Stimulated activated CD8-positive, alpha-beta memory T cell treated with anti-CD3 and anti-CD28 coated beads, Interleukin-12 subunit alpha, Interleukin-12 subunit beta, amount 100 ng/mL, for 4 hours (primary cell): Measurements from ENCODE around the gene LCK.
A peak's percentile ranks its signal among the peaks of the same experiment; 100 is the strongest.

Experiments used
- DNase-seq: peaks from one replicate; pipeline ENCODE4 v3.0.0-alpha.2; 2020; ENCODE audit warnings: low read depth

Gene LCK

DNA sequence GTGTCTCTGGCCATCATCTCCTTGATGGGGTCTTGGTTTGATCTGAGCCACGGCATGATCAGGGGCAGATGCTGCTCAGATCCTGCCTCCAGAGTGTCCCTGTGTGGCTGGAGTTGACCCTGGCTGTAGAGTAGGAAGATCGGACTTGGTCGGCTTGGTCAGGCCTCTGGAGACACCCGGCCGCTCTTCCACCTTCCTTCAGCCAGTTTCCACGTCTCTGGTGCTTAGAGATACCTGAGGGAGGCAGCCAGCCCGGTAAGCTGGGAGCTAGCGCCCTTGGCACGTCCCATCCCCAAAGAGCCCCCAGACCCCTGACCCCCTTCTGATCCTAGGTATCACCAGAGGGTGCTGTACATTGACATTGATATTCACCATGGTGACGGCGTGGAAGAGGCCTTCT, 76.1 kb downstream of the LCK start:
- no peak for DNase-seq

- no peak for DNase-seq
Measured at GRCh38 chr1:32329931-32330466, 78.9 kb downstream of the LCK start.

- DNase-seq: no peak
Measured at GRCh38 chr1:32330558-32331151, 79.6 kb downstream of the LCK start.

GRCh38 chr1:32331549-32331948, 80.5 kb downstream of the LCK start:
- no peak for DNase-seq

GRCh38 chr1:32332290-32333079, 81.4 kb downstream of the LCK start:
- DNase-seq: no peak

- DNase-seq: no peak
Measured at GRCh38 chr1:32333251-32333963, 82.3 kb downstream of the LCK start.

- DNase-seq: no peak
Measured at GRCh38 chr1:32334274-32334861, 83.3 kb downstream of the LCK start.

- peak; percentile 55 for DNase-seq
Measured at GRCh38 chr1:32334864-32335534, 83.9 kb downstream of the LCK start.

GRCh38 chr1:32335535-32335789, 84.4 kb downstream of the LCK start:
- DNase-seq: no peak
